ENCODE data around the gene PDCD4.

PDCD4 gene

DNA sequence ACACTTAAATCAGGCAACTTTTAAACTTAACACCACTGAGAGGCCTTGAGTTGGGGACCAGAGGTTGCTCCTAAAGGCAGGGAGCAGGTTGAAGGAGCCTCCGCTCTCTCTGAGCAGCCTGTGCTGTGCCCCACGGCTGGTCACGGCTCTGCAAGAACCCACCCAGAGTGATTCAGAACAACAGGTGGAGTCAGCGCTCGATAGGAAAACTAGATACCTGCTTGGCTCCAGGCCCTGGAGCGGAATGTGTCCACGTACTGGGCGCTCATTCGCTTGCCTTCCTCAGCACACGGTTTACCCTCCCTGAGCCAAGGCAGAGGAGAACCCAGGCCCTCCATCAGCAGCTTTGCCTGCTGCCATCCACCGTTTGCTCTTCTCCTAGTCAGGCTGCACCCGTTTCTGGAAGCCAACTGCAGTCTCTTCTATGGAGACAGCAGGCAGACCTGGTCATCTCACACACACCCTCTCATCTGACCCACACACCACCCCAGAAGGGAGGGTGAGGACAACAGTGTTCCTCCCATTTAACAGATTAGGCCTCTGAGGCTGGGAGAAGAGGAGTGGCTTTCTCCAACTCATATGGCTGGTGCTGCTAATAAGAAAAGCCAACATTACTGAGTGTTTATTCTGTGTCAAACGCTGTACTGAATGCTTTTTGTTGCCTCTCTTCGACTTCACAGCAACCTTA lies 37.6 kb upstream of the PDCD4 start:
- H3K4me1 ChIP-seq (ENCODE audit: control insufficient read depth, insufficient read depth, low read length): peaks cover 4% of the 10 kb centered on the region
- no peak overlapping the region for H3K4me3 ChIP-seq (ENCODE audit: low read depth, low read length)
- no peaks in the 10 kb centered on the region for H3K27me3 ChIP-seq (ENCODE audit: control insufficient read depth, insufficient read depth, low read length)
- H3K36me3 ChIP-seq (ENCODE audit: control insufficient read depth, insufficient read depth, low read length): peaks cover 2% of the 10 kb centered on the region
- no peaks in the 10 kb centered on the region for H3K9me3 ChIP-seq (ENCODE audit: control insufficient read depth, insufficient read depth, low read length)
- H3K9ac ChIP-seq (ENCODE audit: low read depth, low read length): no peak overlapping the region

- no peak overlapping the region for H3K9ac ChIP-seq (ENCODE audit: low read depth, low read length)
- no peaks in the 10 kb centered on the region for H3K27me3 ChIP-seq (ENCODE audit: control insufficient read depth, insufficient read depth, low read length)
- no peaks in the 10 kb centered on the region for H3K9me3 ChIP-seq (ENCODE audit: control insufficient read depth, insufficient read depth, low read length)
- no peak overlapping the region for H3K4me3 ChIP-seq (ENCODE audit: low read depth, low read length)
- H3K4me1 ChIP-seq (ENCODE audit: control insufficient read depth, insufficient read depth, low read length): peaks cover 4% of the 10 kb centered on the region
- H3K36me3 ChIP-seq (ENCODE audit: control insufficient read depth, insufficient read depth, low read length): peaks cover 2% of the 10 kb centered on the region
Measured at GRCh38 chr10:110834629-110835301, 37.0 kb upstream of the PDCD4 start.

DNA sequence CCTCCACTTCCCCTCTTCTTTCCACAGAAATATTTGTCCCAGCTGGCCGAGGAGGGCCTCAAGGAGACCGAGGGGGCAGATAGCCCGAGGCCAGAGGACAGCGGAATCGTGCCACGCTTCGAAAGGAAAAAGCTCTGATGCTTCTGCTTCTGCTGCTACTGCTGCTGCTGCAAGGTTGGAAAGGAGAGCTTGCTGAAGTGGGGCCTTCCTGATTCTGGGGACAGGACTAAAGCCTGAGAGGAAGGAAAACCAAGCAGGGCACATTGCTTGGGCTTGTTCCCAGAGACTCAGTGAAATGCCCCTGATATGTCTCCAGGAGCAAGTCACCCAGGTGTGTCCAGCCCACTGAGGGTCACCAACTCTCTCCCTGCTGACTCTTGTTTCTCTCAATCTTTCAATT lies 35.9 kb upstream of the PDCD4 start:
- Histone ChIP-seq H3K4me3 (ENCODE audit: low read depth, low read length) (no peak overlapping the region), H3K9ac (ENCODE audit: low read depth, low read length) (no peak overlapping the region), H3K36me3 (ENCODE audit: control insufficient read depth, insufficient read depth, low read length) (peaks cover 2% of the 10 kb centered on the region), H3K27me3 (ENCODE audit: control insufficient read depth, insufficient read depth, low read length) (no peaks in the 10 kb centered on the region), H3K9me3 (ENCODE audit: control insufficient read depth, insufficient read depth, low read length) (no peaks in the 10 kb centered on the region), H3K4me1 (ENCODE audit: control insufficient read depth, insufficient read depth, low read length) (peaks cover 4% of the 10 kb centered on the region)

- Histone ChIP-seq H3K27me3 (ENCODE audit: control insufficient read depth, insufficient read depth, low read length) (no peaks in the 10 kb centered on the region), H3K4me3 (ENCODE audit: low read depth, low read length) (no peak overlapping the region), H3K9me3 (ENCODE audit: control insufficient read depth, insufficient read depth, low read length) (no peaks in the 10 kb centered on the region), H3K4me1 (ENCODE audit: control insufficient read depth, insufficient read depth, low read length) (peaks cover 4% of the 10 kb centered on the region), H3K36me3 (ENCODE audit: control insufficient read depth, insufficient read depth, low read length) (peaks cover 2% of the 10 kb centered on the region), H3K9ac (ENCODE audit: low read depth, low read length) (no peak overlapping the region)
Measured at GRCh38 chr10:110836706-110837105, 35.0 kb upstream of the PDCD4 start.

DNA sequence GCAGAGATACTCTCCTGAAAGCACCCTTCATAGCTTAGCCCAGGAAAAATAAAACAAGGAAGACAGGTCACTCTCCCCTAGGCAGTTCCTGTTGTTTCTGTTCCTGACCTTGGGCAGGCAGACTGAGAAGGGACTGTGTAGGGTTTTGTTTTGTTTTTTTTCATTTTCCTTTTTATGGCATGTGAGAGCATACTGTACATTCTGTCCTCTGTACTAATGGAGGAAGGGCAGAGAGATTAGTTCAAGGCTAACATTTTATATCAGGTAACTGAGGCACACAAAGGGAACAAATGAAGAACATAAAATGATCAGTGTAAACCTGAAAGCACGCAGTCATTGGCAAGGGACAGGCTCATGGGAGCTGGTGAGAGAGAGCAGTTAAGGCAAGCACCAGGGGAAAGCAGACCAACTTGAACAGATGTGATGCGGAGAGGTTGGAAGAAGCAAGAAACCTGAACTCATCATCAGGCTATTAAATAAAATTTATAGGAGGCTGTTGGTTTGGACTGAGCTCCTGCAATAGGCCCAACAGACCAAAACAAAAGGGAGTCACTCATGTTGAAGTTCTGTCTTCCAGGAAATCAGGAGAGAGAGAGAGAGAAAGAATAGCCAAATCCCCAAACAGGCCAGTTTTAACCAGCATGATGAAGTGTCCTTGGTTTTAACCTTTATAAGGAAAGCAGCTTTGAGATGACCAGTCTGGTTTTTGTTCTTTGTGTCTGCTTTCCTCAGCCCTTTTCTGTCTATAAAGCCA lies 34.1 kb upstream of the PDCD4 start:
- no peak overlapping the region for H3K4me3 ChIP-seq (ENCODE audit: low read depth, low read length)
- no peak overlapping the region for H3K9ac ChIP-seq (ENCODE audit: low read depth, low read length)
- no peaks in the 10 kb centered on the region for H3K27me3 ChIP-seq (ENCODE audit: control insufficient read depth, insufficient read depth, low read length)
- H3K4me1 ChIP-seq (ENCODE audit: control insufficient read depth, insufficient read depth, low read length): peaks cover 4% of the 10 kb centered on the region
- peaks cover 2% of the 10 kb centered on the region for H3K36me3 ChIP-seq (ENCODE audit: control insufficient read depth, insufficient read depth, low read length)
- no peaks in the 10 kb centered on the region for H3K9me3 ChIP-seq (ENCODE audit: control insufficient read depth, insufficient read depth, low read length)

GRCh38 chr10:110840225-110840922 lies 31.4 kb upstream of the PDCD4 start:
- Histone ChIP-seq H3K4me3 (ENCODE audit: low read depth, low read length) (no peak overlapping the region), H3K27me3 (ENCODE audit: control insufficient read depth, insufficient read depth, low read length) (no peaks in the 10 kb centered on the region), H3K9ac (ENCODE audit: low read depth, low read length) (no peak overlapping the region), H3K4me1 (ENCODE audit: control insufficient read depth, insufficient read depth, low read length) (peaks cover 2% of the 10 kb centered on the region), H3K9me3 (ENCODE audit: control insufficient read depth, insufficient read depth, low read length) (no peaks in the 10 kb centered on the region), H3K36me3 (ENCODE audit: control insufficient read depth, insufficient read depth, low read length) (peaks cover 2% of the 10 kb centered on the region)

GRCh38 chr10:110840923-110841428 lies 30.8 kb upstream of the PDCD4 start:
- no peak overlapping the region for H3K9ac ChIP-seq (ENCODE audit: low read depth, low read length)
- H3K9me3 ChIP-seq (ENCODE audit: control insufficient read depth, insufficient read depth, low read length): no peaks in the 10 kb centered on the region
- H3K4me3 ChIP-seq (ENCODE audit: low read depth, low read length): no peak overlapping the region
- no peaks in the 10 kb centered on the region for H3K36me3 ChIP-seq (ENCODE audit: control insufficient read depth, insufficient read depth, low read length)
- no peaks in the 10 kb centered on the region for H3K4me1 ChIP-seq (ENCODE audit: control insufficient read depth, insufficient read depth, low read length)
- no peaks in the 10 kb centered on the region for H3K27me3 ChIP-seq (ENCODE audit: control insufficient read depth, insufficient read depth, low read length)

DNA sequence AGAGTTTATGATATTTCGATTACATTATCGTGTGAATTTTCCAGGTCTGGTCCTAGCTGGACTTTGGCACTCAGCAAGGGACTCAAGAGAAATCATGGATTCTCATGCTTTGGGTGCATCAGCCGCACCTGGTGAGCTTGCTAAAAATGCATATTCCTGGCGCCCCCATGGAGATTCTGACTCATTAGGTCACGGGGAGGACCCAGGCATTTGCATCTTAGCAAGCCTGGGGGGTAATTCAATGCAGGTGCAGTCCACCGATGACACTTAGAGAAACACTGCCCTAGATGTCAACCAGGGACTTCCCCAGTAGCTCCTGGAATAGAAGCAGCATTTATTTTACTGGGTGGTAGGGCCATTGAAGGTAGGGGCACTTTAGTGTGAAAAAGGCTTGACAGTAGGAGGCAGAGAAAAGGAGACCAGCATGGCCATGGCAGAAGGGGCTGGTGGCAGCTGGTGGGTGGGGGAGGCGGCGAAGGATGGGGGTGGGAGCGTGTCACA lies 29.9 kb upstream of the PDCD4 start:
- H3K4me3 ChIP-seq (ENCODE audit: low read depth, low read length): no peak overlapping the region
- no peaks in the 10 kb centered on the region for H3K36me3 ChIP-seq (ENCODE audit: control insufficient read depth, insufficient read depth, low read length)
- H3K27me3 ChIP-seq (ENCODE audit: control insufficient read depth, insufficient read depth, low read length): no peaks in the 10 kb centered on the region
- no peaks in the 10 kb centered on the region for H3K4me1 ChIP-seq (ENCODE audit: control insufficient read depth, insufficient read depth, low read length)
- H3K9ac ChIP-seq (ENCODE audit: low read depth, low read length): no peak overlapping the region
- H3K9me3 ChIP-seq (ENCODE audit: control insufficient read depth, insufficient read depth, low read length): no peaks in the 10 kb centered on the region

- H3K9me3 ChIP-seq (ENCODE audit: control insufficient read depth, insufficient read depth, low read length): no peaks in the 10 kb centered on the region
- no peaks in the 10 kb centered on the region for H3K27me3 ChIP-seq (ENCODE audit: control insufficient read depth, insufficient read depth, low read length)
- no peak overlapping the region for H3K4me3 ChIP-seq (ENCODE audit: low read depth, low read length)
- no peak overlapping the region for H3K9ac ChIP-seq (ENCODE audit: low read depth, low read length)
- no peaks in the 10 kb centered on the region for H3K36me3 ChIP-seq (ENCODE audit: control insufficient read depth, insufficient read depth, low read length)
- H3K4me1 ChIP-seq (ENCODE audit: control insufficient read depth, insufficient read depth, low read length): no peaks in the 10 kb centered on the region
Measured at GRCh38 chr10:110842326-110842904, 29.3 kb upstream of the PDCD4 start.

DNA sequence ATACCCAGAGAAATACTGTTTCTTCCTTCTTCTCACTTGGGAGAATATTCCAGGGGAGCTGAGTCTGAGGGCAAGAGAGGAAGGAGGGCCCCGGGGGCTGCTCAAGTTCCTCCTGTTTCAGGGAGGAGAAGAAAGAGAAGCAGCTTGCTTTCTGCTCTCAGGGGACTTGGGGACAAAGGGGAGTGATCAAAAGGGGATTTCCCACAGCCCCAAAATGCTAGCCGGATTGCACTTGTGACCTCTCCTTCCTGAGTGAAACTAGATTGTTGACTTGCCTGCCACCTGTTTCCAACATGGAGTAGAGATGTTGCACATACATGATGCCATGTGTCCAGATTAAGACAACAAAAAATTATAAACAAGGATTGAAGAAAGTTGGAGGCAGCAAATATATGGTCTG lies 28.7 kb upstream of the PDCD4 start:
- H3K36me3 ChIP-seq (ENCODE audit: control insufficient read depth, insufficient read depth, low read length): no peaks in the 10 kb centered on the region
- H3K4me3 ChIP-seq (ENCODE audit: low read depth, low read length): no peak overlapping the region
- no peaks in the 10 kb centered on the region for H3K27me3 ChIP-seq (ENCODE audit: control insufficient read depth, insufficient read depth, low read length)
- no peaks in the 10 kb centered on the region for H3K4me1 ChIP-seq (ENCODE audit: control insufficient read depth, insufficient read depth, low read length)
- no peaks in the 10 kb centered on the region for H3K9me3 ChIP-seq (ENCODE audit: control insufficient read depth, insufficient read depth, low read length)
- no peak overlapping the region for H3K9ac ChIP-seq (ENCODE audit: low read depth, low read length)

Data from iPS-15b (cell line).